SHP77 treated with DMSO at 0.1 percent for 48 hours (cell line): ENCODE results near the gene RAP1GAP2.

Experiments
- DNase-seq: peaks from one replicate; lab custom pipeline; 2025; lab: John Stamatoyannopoulos, UW

RAP1GAP2 gene

DNA sequence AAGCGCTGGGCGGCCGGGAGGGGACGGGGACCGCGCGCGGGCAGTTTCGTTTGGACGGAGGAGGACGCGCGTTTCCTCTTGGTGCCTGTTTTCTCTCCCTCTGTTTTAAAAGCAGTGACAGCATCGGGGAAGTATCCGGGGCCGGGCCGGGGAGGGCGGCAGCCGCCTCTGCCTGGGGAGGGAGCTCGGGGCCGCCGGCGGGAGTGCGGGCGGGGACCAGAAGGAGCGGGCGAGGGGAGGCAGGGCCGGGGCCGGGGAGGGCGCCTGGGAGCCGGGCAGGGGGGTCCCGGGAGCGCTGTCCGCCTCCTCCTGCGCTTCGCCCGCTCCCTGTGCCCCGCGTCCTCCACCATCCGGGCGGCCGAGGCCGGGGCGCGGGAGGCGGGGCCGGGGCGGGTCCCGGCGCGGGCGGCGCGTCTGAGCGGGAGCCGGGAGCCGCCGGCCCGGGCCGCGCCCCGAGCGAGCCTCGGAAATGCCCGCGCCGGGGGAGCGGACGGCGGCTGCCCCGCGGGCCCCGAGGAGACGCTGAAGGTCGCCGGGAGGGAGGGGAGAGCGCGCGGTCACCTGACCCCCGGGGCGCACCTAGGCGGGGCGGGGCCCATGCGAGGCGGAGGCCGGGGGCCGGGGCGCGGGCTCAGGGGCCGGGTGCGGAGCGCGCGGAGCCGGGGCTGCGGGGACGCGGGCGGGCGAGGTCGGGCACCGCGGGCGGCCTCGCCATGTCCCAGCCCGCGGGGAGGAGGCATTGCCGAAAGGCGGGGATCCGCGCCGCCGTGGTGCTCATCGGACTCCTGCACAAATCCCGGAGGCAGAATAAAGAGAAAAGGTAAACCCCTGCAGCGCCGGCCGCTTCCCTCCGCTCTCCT is 57.3 kb downstream of the RAP1GAP2 start:
- no peak for DNase-seq

GRCh38 chr17:2854143-2855055 is 58.2 kb downstream of the RAP1GAP2 start:
- no peak for DNase-seq

DNA sequence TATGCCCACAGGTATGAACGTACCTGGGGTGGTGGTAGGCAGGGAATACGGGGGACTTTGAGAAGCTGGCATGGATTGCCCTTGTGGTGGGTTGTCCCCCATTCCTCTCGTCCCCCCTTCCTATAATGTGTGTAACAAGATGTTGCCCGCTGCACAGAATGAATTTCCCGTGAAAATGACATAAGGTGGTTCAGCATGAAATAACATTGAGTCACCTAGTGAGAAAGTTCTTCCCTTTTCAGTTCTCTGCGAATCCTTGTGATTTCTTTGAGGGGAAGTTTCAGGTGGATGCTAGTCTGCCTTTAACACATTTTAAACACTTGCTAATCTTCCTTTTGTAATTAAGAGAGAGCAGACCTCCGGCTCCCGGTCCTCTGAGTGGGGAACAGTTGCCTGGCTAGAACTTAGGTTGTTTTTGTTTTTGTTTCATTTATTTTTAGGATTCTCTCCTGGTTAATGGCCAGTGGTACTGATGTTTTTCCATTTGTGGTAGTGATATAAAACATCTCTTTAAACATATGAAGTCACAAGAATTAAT is 58.9 kb downstream of the RAP1GAP2 start:
- DNase-seq = no peak

DNA sequence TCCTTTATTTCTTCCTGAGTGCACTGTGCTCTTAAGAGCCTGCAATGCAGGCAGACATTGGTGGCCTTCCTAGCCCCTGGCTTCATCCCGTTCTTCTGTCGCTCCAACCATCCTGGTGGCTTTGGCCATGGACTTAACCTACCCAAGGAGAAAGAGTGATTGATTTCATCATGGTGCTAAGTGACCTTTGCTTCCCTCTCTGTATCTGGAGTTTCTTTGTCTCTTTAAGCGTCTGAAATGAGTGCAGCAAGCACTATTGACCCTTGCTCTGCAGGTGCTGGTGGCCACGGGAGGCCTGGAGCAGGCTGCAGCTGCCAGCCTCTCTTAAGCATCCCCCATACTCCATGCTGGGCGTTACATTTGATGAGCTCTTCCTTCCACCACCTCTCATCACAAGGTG is 60.5 kb downstream of the RAP1GAP2 start:
- peak; percentile 15 for DNase-seq

- DNase-seq = no peak
These were observed 63.8 kb downstream of the RAP1GAP2 start for GRCh38 chr17:2860045-2860444.

DNA sequence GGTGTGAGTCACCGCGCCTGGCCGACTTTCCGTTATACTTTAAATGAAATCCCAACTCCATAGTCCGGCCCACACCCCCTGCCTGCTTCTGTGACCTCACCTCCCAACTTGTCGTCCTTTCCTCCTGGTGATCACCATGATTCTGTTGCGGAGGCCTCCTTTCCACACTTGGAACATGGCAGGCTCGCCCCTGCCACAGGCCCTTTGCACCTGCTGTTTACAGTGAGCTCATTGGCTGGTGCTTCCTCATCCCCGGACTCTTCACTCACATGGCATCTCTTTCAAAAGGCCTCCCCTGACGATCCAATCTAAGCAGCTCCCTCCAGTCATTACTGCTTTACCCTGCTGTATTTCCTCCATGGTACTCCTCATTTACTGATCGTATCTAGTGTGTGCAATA is 64.6 kb downstream of the RAP1GAP2 start:
- no peak for DNase-seq

DNA sequence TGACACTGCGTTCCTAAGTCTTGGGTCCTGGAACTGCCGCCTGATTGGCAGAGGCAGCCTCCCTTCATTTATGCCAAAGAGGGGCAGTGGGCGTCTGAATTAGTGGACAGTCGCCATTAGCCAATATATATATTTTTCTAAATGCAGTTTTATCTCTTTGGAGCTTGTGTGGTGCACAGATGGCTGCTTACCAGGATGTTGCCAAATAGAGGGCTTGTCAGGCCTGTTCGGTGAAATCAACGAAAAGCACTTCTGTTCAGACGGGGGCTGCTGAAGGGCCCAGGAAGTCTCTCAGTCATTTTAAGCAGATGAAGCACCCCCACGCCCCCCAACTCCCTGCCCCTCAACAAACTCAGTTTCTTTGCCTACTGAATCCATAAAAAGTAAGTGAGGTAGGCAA is 66.0 kb downstream of the RAP1GAP2 start:
- DNase-seq = no peak

- DNase-seq = no peak
These were observed 67.0 kb downstream of the RAP1GAP2 start for GRCh38 chr17:2863204-2863603.

- DNase-seq = no peak
These were observed 69.0 kb downstream of the RAP1GAP2 start for GRCh38 chr17:2865228-2865627.

DNA sequence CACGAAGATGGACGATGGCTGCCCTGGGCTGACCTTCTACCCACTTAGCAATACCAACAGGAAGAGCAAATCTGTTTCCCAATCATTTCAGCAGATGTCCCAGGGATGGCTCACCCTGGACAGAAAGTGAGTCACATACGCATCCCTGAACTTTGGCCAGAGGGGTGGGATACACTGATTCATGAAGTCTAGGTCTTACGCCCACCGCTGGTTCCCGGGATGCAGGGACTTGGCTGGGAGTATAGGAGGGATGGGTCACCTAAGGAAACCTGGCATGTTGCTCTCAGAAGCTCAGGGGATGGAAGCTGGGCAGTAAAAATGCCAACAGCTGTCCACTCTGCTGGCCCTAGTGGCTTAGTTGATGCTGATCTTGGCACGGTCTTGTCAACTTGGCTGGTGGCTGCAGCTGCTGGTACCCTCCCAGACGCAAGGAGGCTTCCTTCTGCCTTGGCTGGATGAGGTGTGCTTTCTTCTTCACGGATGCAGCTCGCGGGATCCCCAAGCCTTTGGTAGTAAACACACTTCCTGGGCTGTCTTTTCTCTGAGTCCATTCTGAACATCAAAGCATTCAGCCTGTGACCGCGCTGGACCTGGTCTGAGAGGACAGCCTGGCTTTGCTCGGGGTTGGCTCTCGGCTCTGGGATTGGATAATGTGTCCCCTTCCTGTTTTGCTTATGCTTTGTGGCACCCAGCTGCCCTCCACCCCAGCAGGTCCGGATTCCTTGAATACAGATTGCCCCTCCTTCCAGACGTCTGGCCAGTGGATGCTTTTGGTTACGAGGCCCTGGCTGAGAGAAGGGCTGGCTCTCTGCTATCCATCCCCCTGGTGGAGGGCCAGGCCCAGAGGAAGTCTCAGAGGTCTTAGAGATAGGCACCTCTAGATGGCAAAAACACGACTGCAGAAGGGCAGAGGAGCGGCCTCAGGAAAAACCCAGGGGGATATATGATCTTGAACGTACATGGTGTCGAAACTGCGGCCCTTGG is 71.5 kb downstream of the RAP1GAP2 start:
- no peak for DNase-seq

DNA sequence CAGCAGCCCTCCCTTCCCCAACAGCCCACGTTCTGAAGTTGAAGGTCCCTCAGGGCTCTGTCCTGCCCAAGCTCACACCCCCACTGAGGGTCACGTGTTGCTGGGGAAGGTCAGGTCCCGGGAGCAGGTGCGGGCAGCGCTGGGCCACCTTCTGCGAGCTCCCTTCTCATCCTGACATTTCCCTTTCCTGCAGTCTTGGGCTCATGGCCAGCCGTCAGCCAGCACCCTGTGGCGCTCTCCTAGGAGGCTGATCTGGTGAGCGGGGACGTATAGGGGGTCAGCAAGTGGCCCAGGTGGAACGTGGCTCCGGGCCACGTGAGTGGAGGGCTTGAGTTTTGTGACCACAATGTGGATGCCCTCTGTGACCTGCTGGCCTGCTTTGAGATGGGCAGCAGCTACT is 73.4 kb downstream of the RAP1GAP2 start:
- DNase-seq = no peak

DNA sequence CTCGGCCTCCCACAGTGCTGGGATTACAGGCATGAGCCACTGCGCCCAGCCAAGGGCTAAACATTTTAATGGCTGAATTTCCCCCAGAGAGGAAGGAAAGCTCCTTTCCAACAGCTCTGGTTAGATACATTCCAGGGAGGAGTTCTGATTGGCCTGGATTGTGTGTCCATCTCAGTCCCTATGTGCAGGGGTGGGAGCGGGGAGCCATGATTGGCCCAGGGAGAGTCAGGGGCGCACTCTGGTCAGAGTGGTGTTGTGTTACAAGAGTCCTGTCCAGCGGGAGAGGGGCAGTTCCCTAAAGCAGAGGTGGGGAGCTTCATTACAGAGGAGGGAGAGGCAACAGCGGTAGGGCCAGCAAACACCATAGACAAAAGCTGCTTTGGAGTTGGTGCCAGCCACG is 75.0 kb downstream of the RAP1GAP2 start:
- no peak for DNase-seq

GRCh38 chr17:2871720-2872119 is 75.5 kb downstream of the RAP1GAP2 start:
- DNase-seq = no peak

- no peak for DNase-seq
These were observed 76.0 kb downstream of the RAP1GAP2 start for GRCh38 chr17:2872282-2872681.

DNA sequence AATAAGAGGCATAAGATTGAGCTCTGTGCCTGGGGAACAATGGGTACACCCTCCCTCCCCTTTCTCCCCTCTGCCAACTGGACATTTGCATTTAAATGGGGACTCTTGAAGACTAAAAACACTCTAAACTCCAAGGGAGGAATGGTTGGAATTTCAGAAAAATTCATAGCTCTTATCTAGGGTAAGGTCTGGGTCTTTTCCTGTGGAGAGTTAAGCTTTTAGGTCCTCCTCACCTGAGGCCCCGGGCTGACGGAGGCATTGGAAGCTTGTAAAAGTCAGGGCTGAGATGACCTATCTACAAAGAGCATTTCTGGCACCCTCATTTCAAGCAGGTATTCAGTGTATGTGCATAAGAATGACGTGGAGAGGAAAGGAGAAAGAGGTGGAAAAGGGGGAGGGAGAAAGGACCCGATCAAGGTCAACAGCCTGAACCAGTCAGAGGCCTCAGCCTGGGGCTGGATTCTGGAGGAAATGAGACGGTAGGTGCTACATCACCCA is 78.0 kb downstream of the RAP1GAP2 start:
- no peak for DNase-seq

DNA sequence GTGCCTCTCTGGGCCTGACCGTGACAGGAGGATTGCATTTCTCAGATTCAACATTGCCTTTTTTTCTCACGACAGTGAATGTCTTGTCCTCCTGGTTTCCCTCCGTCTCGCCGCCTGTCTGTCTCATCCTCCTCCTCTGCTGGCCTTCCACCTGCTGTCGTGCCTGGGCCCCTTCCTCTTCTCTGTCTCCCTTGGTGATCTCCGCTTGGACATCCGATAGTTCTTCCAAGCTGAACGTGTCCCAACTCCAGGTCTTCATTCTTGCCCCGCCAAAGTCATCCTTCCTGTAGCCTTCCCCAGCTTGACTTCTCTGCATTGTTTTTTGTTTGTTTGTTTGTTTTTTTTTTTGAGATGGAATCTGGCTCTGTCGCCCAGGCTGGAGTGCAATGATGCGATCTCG is 79.4 kb downstream of the RAP1GAP2 start:
- no peak for DNase-seq

GRCh38 chr17:2876467-2876866 is 80.2 kb downstream of the RAP1GAP2 start:
- DNase-seq = no peak

DNA sequence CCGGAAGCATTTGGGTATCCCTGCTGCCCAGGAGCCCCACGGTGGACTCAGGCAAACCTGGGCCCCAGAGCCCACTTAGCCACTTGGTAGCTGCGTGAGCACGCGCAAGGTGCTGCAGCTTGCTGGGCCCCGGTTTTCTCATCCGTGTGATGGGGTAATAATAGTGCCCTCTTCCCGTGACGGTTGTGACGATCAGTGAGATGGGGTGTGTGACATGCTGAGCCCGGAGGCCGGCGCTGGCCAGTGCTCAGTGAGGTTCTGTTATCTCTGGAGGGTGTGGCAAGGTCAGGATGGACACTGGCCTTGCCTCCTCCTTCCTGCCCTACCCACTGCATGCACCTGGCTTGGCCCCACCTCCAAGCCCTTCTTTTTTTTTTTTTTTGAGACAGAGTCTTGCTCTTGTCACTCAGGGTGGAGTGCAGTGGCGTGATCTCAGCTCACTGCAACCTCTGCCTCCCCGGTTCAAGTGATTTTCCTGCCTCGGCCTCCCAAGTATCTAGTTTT is 82.6 kb downstream of the RAP1GAP2 start:
- no peak for DNase-seq

- no peak for DNase-seq
These were observed 83.8 kb downstream of the RAP1GAP2 start for GRCh38 chr17:2880050-2880449.

- DNase-seq = no peak
These were observed 85.1 kb downstream of the RAP1GAP2 start for GRCh38 chr17:2881295-2881694.

DNA sequence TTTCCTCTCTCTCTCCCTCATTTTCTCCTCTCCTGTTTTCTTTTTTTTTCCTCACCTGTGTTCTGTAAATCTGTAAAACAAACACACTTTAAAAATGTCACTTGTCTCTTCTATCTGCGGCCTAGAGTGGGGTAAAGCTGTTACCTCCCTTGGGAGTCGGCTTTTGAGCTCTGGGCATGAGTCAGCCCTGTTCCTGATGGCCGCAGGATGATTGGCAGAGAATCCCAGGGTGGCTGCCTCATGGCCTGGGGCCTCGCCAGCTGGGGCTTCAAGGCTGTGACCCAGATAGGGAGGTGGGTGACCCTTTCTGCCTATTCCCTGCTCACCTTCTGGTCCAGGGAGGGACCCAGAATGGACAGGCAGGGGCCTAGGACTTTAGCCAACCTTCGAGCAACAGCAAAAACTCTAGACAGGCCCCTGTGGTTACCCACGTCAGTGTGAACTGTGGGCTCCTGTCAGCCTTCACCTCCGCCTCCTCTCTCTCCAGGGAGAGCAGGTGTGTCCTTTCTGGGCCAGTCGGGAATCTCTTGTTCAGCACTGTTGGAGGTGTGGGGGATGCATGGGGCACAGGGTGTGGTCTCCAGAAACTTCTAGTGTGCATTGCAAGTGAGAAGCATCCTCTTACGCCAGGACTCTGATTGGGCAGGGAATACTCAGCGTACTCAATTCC is 87.4 kb downstream of the RAP1GAP2 start:
- peak; percentile 26 for DNase-seq
